Measurements from ENCODE around the gene CCT7.

CCT7 gene

GRCh38 chr2:73269686-73270465 lies 35.8 kb downstream of the CCT7 start:
- Histone ChIP-seq H2AFZ (ENCODE audit: low read length, unreplicated experiment) (no peak overlapping the region), H3K27ac (ENCODE audit: low read depth, low read length) (no peak overlapping the region), H3K27me3 (ENCODE audit: insufficient read depth, low read length) (peaks cover 10% of the 10 kb centered on the region), H3K4me3 (ENCODE audit: low read depth, low read length) (no peak overlapping the region), H3K36me3 (ENCODE audit: insufficient read depth, low read length) (no peaks in the 10 kb centered on the region), H3K79me2 (ENCODE audit: control insufficient read depth, insufficient read depth, low read length, unreplicated experiment) (no peaks in the 10 kb centered on the region), H3K4me1 (ENCODE audit: control insufficient read depth, insufficient read depth, low read length, unreplicated experiment) (no peaks in the 10 kb centered on the region)

GRCh38 chr2:73272270-73272669 lies 38.2 kb downstream of the CCT7 start:
- H3K4me1 ChIP-seq (ENCODE audit: control insufficient read depth, insufficient read depth, low read length, unreplicated experiment), result no peaks in the 10 kb centered on the region

DNA sequence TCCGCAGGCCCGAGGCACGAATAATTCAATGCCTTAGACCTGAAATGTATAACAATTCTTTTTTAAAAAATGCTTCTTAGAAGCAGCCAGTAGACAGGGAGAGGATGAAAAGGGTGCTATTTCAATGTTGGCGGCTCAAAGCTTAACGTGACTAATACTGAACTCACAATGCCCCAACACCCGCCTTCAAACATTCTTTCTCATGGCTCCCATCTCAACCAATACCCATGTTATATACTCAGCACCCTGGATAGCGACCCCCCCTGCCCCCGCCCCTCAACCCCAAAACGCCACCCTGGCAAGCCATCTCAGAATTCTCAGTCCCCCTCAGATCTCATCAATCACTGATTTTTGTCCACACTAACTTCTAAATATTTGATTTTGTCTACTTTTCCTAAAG lies 45.7 kb downstream of the CCT7 start:
- Histone ChIP-seq H3K79me2 (ENCODE audit: control insufficient read depth, insufficient read depth, low read length, unreplicated experiment) (peaks cover 12% of the 10 kb centered on the region), H3K36me3 (ENCODE audit: insufficient read depth, low read length) (no peaks in the 10 kb centered on the region), H3K4me1 (ENCODE audit: control insufficient read depth, insufficient read depth, low read length, unreplicated experiment) (peaks cover 10% of the 10 kb centered on the region), H3K4me3 (ENCODE audit: low read depth, low read length) (no peak overlapping the region), H3K27me3 (ENCODE audit: insufficient read depth, low read length) (no peaks in the 10 kb centered on the region), H3K27ac (ENCODE audit: low read depth, low read length) (no peak overlapping the region), H2AFZ (ENCODE audit: low read length, unreplicated experiment) (no peak overlapping the region)

More at GRCh38 chr2:73272270-73272669, 38.2 kb downstream of the CCT7 start:
- Histone ChIP-seq H3K36me3 (ENCODE audit: insufficient read depth, low read length) (no peaks in the 10 kb centered on the region), H3K4me3 (ENCODE audit: low read depth, low read length) (no peak overlapping the region), H3K27ac (ENCODE audit: low read depth, low read length) (no peak overlapping the region), H3K79me2 (ENCODE audit: control insufficient read depth, insufficient read depth, low read length, unreplicated experiment) (no peaks in the 10 kb centered on the region), H2AFZ (ENCODE audit: low read length, unreplicated experiment) (no peak overlapping the region), H3K27me3 (ENCODE audit: insufficient read depth, low read length) (peaks cover 10% of the 10 kb centered on the region)

DNA sequence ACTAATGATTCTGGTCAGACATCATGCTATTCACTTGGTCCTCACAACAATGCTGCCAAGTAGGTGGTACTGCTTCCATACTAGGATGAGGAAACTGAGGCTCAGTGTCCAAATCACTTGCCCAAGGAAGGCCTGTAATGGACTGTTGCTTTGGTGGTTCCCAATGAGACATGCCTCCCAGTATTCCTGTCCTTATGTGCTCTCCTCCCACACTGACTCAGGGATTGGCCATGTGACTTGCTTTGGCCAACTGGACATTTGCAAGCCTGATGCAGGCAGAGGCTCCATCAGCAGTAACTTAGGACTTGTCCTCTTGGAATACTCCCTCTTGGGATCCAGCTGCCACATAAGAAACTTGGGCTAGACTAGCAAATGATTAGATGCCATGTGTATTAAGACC lies 47.1 kb downstream of the CCT7 start:
- Histone ChIP-seq H2AFZ (ENCODE audit: low read length, unreplicated experiment) (no peak overlapping the region), H3K36me3 (ENCODE audit: insufficient read depth, low read length) (no peaks in the 10 kb centered on the region), H3K27me3 (ENCODE audit: insufficient read depth, low read length) (peaks cover 5% of the 10 kb centered on the region; the same call in 1 of the 2 replicates), H3K79me2 (ENCODE audit: control insufficient read depth, insufficient read depth, low read length, unreplicated experiment) (peaks cover 12% of the 10 kb centered on the region), H3K4me3 (ENCODE audit: low read depth, low read length) (no peak overlapping the region), H3K27ac (ENCODE audit: low read depth, low read length) (no peak overlapping the region), H3K4me1 (ENCODE audit: control insufficient read depth, insufficient read depth, low read length, unreplicated experiment) (peaks cover 13% of the 10 kb centered on the region)

GRCh38 chr2:73282924-73283544 lies 48.9 kb downstream of the CCT7 start:
- H2AFZ ChIP-seq (ENCODE audit: low read length, unreplicated experiment), result no peak overlapping the region
- H3K4me3 ChIP-seq (ENCODE audit: low read depth, low read length), result peak overlapping the region; percentile 80
- peaks cover 16% of the 10 kb centered on the region for H3K27me3 ChIP-seq (ENCODE audit: insufficient read depth, low read length)
- peaks cover 13% of the 10 kb centered on the region for H3K4me1 ChIP-seq (ENCODE audit: control insufficient read depth, insufficient read depth, low read length, unreplicated experiment)
- H3K36me3 ChIP-seq (ENCODE audit: insufficient read depth, low read length), result no peaks in the 10 kb centered on the region
- peaks cover 12% of the 10 kb centered on the region for H3K79me2 ChIP-seq (ENCODE audit: control insufficient read depth, insufficient read depth, low read length, unreplicated experiment)
- no peak overlapping the region for H3K27ac ChIP-seq (ENCODE audit: low read depth, low read length)

- H2AFZ ChIP-seq (ENCODE audit: low read length, unreplicated experiment), result peak overlapping the region; percentile 89
- no peak overlapping the region for H3K27ac ChIP-seq (ENCODE audit: low read depth, low read length)
Observed at GRCh38 chr2:73283545-73284295, 49.6 kb downstream of the CCT7 start.

GRCh38 chr2:73284296-73285158 lies 50.4 kb downstream of the CCT7 start, which contains the start of gene FBXO41:
Gene FBXO41, minus strand, starts transcription at chr2:73284478. Its CDS starts 14,848 bp downstream, at chr2:73269630.
- Histone ChIP-seq H3K4me1 (ENCODE audit: control insufficient read depth, insufficient read depth, low read length, unreplicated experiment) (peaks cover 13% of the 10 kb centered on the region), H2AFZ (ENCODE audit: low read length, unreplicated experiment) (peak within 1 kb of the TSS; percentile 89), H3K4me3 (ENCODE audit: low read depth, low read length) (peak within 1 kb of the TSS; percentile 80), H3K27ac (ENCODE audit: low read depth, low read length) (no peak within 1 kb of the TSS), H3K36me3 (ENCODE audit: insufficient read depth, low read length) (no peaks in the 10 kb centered on the region), H3K79me2 (ENCODE audit: control insufficient read depth, insufficient read depth, low read length, unreplicated experiment) (peaks cover 12% of the 10 kb centered on the region), H3K27me3 (ENCODE audit: insufficient read depth, low read length) (peaks cover 31% of the 10 kb centered on the region)

More at GRCh38 chr2:73283545-73284295, 49.6 kb downstream of the CCT7 start:
- Histone ChIP-seq H3K4me1 (ENCODE audit: control insufficient read depth, insufficient read depth, low read length, unreplicated experiment) (peaks cover 13% of the 10 kb centered on the region), H3K36me3 (ENCODE audit: insufficient read depth, low read length) (no peaks in the 10 kb centered on the region), H3K27me3 (ENCODE audit: insufficient read depth, low read length) (peaks cover 23% of the 10 kb centered on the region), H3K79me2 (ENCODE audit: control insufficient read depth, insufficient read depth, low read length, unreplicated experiment) (peaks cover 12% of the 10 kb centered on the region), H3K4me3 (ENCODE audit: low read depth, low read length) (peak overlapping the region; percentile 80)

- Histone ChIP-seq H3K27ac (ENCODE audit: low read depth, low read length) (no peak overlapping the region), H3K27me3 (ENCODE audit: insufficient read depth, low read length) (peaks cover 38% of the 10 kb centered on the region), H3K4me3 (ENCODE audit: low read depth, low read length) (peak overlapping the region; percentile 80)
Observed at GRCh38 chr2:73285159-73285739, 51.1 kb downstream of the CCT7 start.

GRCh38 chr2:73286134-73286655 lies 52.1 kb downstream of the CCT7 start:
- H2AFZ ChIP-seq (ENCODE audit: low read length, unreplicated experiment), result no peak overlapping the region
- no peak overlapping the region for H3K27ac ChIP-seq (ENCODE audit: low read depth, low read length)
- no peak overlapping the region for H3K4me3 ChIP-seq (ENCODE audit: low read depth, low read length)
- peaks cover 48% of the 10 kb centered on the region for H3K27me3 ChIP-seq (ENCODE audit: insufficient read depth, low read length)
- peaks cover 13% of the 10 kb centered on the region for H3K4me1 ChIP-seq (ENCODE audit: control insufficient read depth, insufficient read depth, low read length, unreplicated experiment)
- H3K36me3 ChIP-seq (ENCODE audit: insufficient read depth, low read length), result no peaks in the 10 kb centered on the region
- H3K79me2 ChIP-seq (ENCODE audit: control insufficient read depth, insufficient read depth, low read length, unreplicated experiment), result peaks cover 11% of the 10 kb centered on the region

More at GRCh38 chr2:73285159-73285739, 51.1 kb downstream of the CCT7 start:
- peaks cover 12% of the 10 kb centered on the region for H3K79me2 ChIP-seq (ENCODE audit: control insufficient read depth, insufficient read depth, low read length, unreplicated experiment)
- H3K4me1 ChIP-seq (ENCODE audit: control insufficient read depth, insufficient read depth, low read length, unreplicated experiment), result peaks cover 13% of the 10 kb centered on the region
- H3K36me3 ChIP-seq (ENCODE audit: insufficient read depth, low read length), result no peaks in the 10 kb centered on the region
- no peak overlapping the region for H2AFZ ChIP-seq (ENCODE audit: low read length, unreplicated experiment)

Data from ACC112 (cell line).